Renal cortical epithelial cell (primary cell): ENCODE results near the gene MAPK12. TPM values are rescaled to one million over a fixed set of nuclear protein-coding genes. Genes with fewer than 3 reads are reported as not detected.
"Not testable (repeated sequence)": the region's sequence is repeated elsewhere in the genome, so short reads cannot be mapped to it uniquely, and the experiment has no call there.

Source experiments
- DNase-seq: peaks from one replicate; pipeline ENCODE4 v3.0.0-alpha.2; 2011; ENCODE audit warnings: low read depth
- total RNA-seq: library from RNA; depleted of rRNA; stranded (reverse); fragments of >200 nt; gene quantifications from 2 replicates; pipeline ENCODE4 v1.2.3, GENCODE V29; 2014

MAPK12 gene
- total RNA-seq, 1 donor from 2014 or later, result 22.0 TPM

GRCh38 chr22:50282361-50283155 is 21.1 kb upstream of the MAPK12 start:
- peak; percentile 84 for DNase-seq

DNA sequence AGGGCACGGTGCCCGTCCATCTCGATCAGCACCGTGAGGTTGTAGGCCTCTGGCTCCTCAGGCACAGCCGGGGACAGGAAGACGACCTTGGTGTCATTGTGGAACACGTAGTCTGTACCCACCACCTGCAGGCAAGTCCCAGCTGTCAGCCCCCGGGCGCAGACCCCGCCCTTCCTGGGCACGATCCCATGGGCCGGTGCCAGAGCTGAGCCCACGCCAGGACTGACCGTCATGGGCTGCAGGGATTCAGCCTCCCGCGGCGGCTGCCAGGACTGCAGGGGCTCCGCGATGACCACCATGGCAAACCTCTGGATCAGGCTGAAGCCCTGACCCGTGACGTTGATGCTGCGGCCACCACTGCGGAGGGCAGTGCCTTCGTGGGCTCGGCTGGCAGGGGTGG is 20.5 kb upstream of the MAPK12 start:
- DNase-seq, result no peak

- no peak for DNase-seq
These were observed 19.9 kb upstream of the MAPK12 start for GRCh38 chr22:50281384-50281760.

- no peak for DNase-seq
These were observed 19.4 kb upstream of the MAPK12 start for GRCh38 chr22:50280708-50281383.

GRCh38 chr22:50280022-50280707 is 18.7 kb upstream of the MAPK12 start:
- no peak for DNase-seq

DNA sequence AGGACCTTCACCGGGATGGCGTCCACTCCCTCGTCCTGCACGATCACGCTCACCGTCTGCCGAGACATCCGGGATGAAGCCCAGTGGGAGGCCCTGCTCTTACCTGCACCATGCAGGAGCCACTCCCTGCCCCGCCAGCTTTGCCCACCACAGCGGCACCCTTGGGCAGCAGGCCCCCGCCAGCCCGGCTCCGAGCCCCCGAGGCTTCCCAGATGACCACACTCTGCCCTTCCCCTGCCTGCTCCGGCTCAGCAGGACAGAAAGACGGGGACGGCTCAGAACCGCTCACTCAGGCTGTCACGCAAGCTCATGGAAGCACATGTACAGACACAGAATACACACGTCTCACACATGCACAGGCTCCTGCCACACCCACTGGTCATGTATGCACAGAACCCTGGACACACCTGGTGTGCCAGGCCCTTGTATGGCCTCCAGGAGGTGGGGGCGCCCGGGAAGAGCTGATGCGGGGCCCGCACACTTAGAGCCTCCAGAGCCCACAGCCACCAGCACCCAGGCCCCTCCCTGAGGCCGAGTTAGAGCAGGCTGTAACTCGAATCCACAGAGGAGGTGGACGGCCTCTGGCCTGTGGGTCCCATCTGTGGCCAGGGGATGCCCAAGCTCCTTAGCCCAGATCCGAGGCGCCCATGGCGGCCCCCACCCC is 17.6 kb upstream of the MAPK12 start:
- DNase-seq, result no peak

GRCh38 chr22:50278461-50278860 is 17.0 kb upstream of the MAPK12 start:
- no peak for DNase-seq

GRCh38 chr22:50277761-50278160 is 16.3 kb upstream of the MAPK12 start:
- no peak for DNase-seq

DNA sequence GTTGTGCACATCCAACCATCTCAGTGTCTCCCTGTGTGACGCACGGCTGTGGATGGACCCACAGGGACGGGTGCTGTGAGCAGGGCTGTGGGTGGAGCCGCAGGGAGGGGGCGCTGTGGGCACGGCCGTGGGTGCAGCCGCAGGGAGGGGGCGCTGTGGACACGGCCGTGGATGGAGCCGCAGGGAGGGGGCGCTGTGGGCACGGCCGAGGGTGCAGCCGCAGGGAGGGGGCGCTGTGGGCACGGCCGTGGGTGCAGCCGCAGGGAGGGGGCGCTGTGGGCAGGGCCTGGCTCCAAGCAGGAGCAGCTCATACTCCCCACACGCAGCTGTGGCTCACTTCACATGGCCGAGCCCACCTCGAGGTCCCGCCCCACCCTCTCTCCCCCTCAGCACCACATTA is 14.7 kb upstream of the MAPK12 start:
- peak; percentile 16 for DNase-seq

DNA sequence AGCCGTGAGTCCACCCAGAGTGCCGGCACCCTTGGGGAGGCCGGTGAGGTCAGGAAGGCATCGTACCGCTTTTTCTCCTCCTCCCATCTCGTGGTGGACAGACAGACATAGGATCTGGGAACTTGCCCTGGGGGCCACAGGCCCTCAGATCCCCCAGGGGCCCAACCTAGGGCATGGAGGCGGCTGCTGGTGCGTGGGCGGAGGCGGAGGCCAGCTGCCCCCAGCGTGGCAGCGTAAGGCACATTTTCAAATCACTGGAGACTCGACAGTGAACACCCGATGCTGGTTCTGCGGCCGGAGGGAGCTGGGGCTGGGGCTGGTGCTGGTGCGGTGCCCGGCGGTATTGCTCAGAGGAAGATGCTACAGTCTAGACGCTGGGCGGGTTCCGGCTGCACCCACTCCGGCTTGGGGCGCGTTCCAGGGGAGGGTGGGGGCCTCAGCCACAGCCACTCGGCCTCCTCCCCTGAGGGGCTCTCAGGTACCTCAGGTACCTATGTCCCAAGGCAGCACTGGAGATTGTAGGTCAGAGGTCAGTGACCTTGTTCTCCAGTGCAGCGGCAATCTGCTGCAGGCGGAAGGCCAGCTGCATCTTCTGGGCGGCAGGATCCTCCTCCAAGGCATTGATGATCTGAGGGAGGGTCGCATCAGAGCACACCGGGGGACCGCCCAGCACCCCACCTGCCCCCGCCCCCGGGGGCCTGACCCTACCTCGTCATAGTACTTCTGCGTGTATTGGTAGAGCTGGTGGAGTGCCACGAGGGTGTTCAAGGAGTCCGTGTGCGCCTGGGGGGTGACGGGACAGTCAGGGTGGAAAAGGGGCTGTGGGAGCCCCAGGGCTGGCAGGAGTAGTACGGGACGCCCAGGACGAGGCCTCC is 13.9 kb upstream of the MAPK12 start:
- no peak for DNase-seq

- no peak for DNase-seq
These were observed 13.3 kb upstream of the MAPK12 start for GRCh38 chr22:50274771-50275170.

DNA sequence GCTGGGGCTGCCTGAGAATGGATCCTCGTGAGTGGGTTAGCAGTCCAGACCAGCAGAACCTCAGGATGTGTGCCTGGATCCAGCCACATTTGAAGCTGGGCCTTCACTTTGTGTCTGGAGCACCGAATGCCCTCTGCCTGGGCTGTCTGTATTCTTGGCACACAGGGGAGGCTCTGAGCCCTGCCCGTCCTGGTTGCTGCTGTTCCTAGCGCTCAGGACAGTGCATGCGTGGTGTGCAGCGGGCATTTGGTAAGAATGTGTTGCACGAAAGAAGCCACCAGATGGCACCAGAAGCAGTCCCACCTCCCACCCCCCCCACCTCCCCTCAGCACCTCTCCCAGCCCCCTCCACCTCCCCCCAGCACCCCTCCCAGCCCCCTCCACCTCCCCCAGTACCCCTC is 12.8 kb upstream of the MAPK12 start:
- peak; percentile 45 for DNase-seq

DNA sequence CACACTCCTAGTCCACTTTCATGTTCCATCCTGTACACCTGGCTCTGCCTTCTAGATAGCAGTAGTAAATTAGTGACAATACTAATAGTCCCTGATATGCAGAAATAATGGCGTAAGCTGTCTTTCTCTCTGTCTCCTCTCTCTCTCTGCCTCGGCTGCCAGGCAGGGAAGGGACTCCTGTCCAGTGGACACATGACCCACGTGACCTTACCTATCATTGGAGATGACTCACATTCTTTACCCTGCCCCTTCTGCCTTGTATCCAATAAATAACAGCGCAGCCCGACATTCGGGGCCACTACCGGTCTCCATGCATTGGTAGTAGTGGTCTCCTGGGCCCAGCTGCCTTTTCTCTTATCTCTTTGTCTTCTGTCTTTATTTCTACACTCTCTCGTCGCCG is 12.3 kb upstream of the MAPK12 start:
- not testable (repeated sequence) for DNase-seq

- not testable (repeated sequence) for DNase-seq
These were observed 11.9 kb upstream of the MAPK12 start for GRCh38 chr22:50273352-50273751.

DNA sequence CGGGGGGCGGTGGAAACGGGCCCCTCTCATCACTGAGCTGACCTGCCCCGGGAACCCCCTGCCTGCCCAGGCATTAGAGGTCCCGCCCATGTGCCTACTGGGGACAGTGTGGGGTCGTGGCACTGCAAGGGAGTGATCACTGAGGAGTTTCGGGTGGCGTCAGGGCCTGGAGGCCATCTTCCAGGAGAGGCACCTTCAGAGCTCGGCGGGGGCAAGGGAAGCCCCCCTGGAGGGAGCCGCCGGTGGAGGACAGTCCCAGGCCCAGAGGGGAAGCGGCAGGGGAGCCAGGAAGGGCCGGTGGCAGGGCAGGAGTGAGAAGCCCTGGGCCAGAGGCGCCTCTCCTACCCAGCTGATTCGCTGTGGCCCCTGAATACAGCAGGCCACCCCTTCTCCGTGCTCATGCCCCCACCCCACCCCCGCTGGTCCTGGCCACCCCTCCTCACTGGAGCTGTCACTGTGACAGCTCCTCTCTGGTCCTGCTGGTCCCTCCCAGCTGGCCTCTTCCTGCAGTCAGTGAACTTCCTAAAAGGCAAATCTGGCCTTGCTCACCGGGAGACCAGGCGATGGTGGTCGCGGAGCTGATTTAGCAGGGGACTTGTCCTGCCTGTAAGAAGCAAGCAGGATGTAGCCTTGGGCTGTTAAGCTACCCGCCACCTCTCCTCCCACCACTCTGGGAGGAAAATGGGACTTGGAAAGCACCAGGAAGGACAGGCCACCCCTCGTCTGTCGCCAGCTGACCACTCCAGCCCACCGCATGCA is 10.7 kb upstream of the MAPK12 start:
- DNase-seq, result no peak

GRCh38 chr22:50271519-50271970 is 10.1 kb upstream of the MAPK12 start:
- peak; percentile 15 for DNase-seq

GRCh38 chr22:50270666-50271394 is 9.3 kb upstream of the MAPK12 start:
- DNase-seq, result peak; percentile 34

- no peak for DNase-seq
These were observed 8.6 kb upstream of the MAPK12 start, which contains the start of gene MAPK11 for GRCh38 chr22:50269970-50270665. MAPK11 (minus strand) TSS chr22:50270380; CDS start chr22:50270292, 88 bp downstream.

- DNase-seq, result no peak
These were observed 8.1 kb upstream of the MAPK12 start for GRCh38 chr22:50269573-50269969.
